T-helper 22 cell (primary cell): ENCODE measurements around the gene CLBA1.
"Not testable (repeated sequence)": the region's sequence is repeated elsewhere in the genome, so short reads cannot be mapped to it uniquely, and the experiment has no call there.

Experiments used
- DNase-seq: peaks from one replicate; pipeline ENCODE4 v3.0.0-alpha.2; 2020; ENCODE audit warnings: low read depth

The CLBA1 gene

DNA sequence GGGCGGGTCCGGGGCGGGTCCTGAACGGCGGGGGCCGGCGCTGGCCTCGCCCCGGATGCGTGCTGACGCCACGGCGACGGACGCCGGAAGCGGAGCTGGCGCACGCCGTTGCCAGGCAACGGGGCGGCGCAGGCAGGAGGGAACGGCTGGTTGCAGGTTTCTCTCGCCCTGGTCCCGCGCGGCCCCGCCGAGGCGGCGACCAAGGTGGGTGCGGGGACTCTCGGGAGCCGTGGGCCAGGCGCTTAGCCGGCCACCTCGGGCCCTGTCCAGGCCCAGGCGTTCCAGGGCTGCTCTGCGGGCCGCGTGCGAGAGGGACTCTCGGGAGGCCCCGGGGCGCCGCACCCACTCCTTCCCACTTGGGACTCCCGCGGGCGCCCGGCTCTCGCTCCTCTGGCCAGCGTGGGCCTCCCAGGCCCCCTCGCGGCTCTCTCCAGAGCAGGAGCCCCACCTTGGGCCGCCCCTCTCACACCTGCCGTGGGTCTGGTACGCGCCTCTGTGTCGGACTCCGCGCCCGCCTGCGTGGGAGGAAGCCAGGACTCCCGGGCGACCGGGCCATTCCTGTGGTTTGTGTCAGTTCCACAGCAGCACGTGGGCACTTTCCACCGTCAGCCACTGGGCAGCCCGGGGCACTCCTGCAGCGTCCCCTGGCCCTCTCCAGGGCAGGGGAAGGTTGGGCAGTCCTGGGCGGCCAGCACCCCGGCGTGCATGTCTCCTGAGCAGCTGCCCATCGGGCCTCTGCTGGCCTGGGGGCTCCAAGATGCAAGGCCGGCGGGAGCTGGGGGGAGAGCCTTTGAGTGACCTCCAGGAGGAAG is at the start of gene CLBA1:
Gene CLBA1, plus strand, starts transcription at position 114 of the 812 bp plus-strand sequence. Its CDS starts 644 bp downstream, at position 758.
- DNase-seq, result peak; percentile 80

DNA sequence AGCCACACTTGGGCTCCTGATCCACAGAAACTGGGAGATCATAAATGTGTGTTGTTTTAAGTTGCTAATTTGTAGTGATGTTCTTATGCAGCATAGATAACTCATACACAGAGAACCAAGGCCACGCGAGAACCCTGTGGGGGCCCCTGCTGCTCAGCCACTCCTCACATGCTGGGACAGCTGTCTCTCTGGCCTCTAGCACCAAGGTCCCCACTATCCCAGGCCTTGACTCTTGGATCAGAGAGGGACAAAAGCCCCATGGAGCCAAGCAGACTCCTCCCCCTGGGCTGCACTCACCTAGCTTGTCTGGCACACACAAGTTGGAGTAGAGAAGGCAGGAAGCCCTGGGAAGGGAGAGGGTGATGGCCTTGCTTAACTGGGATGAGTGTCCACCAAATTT is 49.6 kb upstream of the CLBA1 start:
- no peak for DNase-seq

DNA sequence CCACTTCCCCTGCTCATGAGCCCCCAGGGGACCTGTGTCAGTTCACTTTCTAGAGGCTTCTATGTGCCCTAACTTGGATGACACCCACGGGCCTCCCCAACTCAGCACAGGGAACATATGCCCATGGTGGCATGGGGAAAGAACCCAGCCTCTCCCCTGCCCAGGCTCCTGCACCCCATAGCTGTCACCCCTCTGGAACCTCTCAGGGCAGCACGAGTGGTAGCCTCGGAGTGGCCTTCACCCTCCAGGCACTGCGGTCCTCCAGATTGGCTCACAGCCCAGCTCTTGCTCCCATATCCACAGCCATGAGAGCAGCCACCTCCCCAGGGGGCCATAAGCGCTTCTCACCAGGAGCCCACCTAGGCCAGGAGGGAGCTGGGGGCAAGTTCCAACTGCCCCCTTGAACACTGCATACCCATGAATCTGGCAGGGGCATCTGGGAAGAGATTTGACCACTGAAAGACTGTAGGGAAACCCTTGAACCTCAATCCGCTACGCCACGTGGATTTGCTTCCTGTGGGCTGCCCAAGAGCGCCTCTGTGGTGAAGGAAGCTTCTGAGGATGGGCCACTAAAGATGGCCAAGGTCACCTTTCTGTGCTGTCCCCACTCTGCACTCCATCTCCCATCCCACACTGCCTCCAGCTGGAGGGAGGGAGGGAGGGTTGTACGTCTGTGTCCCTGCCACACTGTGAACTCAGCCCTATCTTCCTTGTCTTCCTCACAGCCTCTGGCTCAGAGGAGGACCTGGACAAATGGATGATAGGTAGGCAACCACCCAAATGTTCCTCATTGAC is 49.0 kb upstream of the CLBA1 start:
- no peak for DNase-seq

DNA sequence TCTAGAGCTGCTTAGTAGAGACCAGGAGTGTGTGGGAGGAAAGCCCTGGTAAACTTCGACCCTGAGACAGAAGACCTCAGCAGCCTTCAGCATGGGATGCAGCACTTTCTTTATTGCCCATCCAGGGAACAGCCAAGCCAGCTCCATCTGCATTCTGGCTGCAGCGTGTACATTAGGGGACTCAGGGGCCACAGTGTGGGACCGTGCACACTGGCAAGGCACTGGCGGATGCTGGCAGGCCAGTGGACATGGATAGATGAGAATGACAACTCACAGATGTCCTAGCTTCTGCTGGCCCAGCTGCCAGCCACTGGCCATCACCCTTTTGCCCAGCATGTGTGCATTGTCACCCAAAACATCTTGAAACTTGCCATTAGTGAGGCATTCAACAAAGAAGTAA is 48.4 kb upstream of the CLBA1 start:
- no peak for DNase-seq

DNA sequence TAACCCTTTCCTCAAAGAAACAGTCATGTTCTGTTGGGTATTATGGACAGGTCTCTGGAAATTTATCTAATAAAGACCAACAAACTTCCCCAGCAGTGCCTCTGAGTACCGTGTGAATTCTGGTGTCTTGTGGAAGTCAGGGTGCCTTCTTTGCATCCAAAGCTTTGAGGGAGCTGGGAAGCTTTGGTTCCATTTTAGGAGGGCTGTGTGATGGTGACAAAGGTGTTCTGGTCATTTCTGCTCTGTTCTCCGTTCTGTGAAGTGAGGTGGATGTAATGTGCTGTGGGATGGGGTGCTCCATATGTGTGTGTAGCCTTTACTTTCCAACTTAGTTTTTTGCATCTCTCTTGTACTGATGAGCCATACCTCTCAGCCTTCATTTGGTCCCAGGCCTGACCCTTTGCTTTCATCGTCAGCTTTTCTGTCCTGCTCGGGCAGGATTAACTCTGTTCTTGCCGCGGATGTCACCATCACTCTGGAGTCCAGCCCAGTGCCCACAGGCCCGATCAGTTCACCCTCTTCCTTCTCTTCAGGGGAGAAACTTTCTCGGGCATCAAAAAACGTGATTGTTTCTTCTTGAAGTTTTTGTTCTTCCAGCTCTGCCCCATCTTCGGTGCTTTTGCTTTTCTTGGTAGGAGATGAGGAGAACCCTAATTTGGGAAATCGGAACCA is 47.8 kb upstream of the CLBA1 start:
- DNase-seq, result no peak

DNA sequence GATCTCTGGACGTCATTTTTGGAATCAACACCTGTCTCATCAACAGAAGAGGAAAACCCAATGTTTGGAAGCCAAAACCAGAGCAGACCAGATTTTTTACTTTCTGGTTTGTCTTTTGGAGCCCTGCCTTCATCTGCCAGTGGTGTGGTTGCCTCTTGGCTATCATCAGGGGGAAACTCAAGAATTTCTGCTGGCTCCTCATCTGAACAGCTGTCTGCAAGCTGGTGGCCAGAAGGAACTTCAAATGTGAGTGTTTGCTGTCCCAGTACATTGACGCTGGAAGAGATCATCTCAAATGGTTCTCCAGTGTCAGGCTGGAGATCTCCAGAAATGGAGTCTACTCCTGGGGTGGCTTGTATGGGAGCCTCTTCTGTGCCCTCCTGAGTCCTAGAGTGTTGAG is 47.2 kb upstream of the CLBA1 start:
- DNase-seq, result no peak

DNA sequence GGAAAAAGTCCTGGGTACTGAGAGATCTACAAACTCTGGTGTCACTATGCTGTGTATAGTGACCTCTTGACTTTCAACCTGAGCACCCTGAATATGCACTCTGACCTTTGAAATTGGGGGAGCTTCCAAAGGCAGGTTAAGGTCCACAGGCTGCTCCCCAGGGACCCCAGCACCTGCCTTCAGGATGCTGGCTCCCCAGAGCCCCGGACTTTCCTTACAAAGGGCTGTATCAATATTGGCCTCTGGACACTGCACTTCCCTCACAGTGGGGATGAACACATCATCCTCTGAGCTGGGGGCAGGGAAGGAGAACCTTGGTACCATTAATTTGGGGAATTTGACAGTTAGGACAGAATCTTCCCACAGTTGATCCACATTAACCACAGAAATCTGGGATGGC is 46.6 kb upstream of the CLBA1 start:
- no peak for DNase-seq

DNA sequence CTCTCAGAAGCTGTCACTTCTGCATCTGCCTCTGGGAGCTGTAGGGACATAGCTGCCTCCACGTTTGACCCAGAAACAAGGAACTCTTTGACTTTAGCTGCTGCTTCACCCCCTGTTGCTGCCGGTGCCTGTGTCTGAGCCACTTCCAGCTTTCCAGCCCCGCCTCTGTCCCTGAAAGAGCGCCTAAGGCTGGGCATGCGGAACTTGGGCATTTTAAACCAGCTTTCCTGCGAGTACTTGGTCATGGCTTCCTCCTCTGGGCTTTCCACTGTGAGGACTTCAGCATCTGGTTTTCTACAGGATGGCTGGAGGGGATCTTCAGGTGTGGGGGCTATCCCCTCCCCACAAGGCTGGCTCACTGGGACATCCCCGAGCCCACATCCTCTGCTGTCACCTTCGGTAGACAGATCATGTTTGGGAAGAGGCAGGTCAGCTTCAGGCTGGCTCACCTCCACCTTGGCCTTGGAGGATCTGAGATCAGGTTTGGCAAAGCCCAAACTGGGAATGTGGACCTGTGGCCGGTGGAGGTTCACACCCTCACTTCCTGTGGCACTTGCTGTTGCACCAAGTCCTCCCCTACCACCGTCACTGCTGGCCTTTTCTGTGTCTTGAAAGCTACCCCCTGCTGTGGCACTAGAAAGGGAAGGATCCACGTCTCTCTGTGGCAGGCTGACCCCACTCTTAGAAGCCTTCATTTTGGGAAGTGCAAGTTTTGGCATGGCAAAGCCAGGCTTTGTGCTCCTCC is 45.8 kb upstream of the CLBA1 start:
- no peak for DNase-seq

DNA sequence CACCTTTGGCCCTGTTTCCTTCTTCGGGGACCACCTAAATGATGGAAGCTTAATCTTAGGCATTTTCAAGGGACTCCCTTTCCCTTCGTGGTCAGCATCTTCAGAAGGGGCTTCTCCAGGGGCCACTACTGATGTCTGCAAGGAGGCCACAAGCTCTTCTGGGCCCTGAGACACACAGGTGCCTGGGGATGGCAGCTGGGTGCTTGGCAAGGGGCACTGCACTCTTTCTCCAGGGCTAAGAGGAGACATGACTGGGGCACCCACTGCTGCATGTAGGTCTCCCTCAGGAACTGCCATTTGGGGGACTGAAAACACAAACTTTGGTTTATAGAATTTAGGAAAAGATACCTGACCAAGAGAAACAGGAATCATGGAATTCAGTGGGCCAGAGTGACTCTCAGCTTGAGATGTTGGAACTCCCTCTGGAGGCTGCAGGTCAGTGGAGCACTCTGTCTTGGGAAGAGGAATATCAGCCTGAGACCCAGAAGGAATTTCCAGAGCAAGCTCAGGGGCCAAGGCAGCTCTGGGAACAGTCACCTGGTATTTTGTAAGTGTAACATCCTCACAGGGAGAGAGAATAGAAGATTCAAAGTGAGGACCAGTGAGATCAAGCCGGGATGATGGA is 45.0 kb upstream of the CLBA1 start:
- no peak for DNase-seq

DNA sequence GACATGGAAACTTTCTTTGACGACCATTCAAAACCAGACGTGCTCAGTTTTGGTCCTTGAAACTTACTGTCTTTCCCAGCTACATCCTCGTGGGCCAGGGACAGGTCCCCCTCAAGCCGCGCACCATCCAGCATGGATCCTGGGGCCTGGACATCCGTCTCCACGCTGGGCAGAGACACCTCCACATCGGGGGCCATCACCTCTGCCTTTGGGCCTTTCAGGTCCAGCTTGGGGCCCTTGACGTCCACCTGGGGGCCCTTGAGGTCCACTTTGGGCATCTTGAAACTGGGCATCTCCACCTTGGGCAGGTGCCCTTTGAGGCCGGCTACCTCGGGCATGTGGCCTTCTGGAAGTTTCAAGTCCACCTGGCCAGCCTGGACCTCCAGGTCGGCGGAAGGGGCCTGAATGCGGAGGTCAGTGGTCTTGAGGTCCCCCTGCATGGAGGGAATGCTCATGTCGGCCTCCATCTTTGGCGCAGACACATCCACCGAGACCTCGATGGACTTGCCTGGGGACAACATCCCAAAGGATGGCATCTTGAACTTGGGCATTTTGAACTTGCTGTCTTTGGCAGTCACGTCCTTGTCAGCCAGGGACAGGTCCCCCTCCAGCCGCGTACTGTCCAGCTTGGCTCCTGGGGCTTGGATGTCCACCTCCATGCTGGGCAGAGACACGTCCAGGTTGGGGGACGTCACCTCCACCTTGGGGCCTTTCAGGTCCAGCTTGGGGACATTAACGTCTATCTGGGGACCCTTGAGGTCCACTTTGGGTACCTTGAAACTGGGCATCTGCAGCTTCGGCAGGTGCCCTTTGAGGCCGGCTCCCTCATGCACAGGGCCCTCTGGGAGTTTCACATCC is 43.9 kb upstream of the CLBA1 start:
- DNase-seq, result no peak

DNA sequence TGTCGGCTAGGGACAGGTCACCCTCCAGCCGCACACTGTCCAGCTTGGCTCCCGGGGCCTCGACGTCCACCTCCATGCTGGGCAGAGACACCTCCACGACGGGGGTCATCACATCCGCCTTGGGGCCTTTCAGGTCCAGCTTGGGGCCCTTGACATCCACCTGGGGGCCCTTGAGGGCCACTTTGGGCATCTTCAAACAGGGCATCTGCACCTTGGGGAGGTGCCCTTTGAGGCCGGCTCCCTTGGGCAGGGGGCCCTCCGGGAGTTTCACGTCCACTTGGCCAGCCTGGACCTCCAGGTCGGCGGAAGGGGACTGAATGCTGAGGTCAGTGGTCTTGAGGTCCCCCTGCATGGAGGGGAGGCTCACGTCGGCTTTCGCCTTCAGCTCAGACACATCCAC is 43.0 kb upstream of the CLBA1 start:
- DNase-seq, result no peak

DNA sequence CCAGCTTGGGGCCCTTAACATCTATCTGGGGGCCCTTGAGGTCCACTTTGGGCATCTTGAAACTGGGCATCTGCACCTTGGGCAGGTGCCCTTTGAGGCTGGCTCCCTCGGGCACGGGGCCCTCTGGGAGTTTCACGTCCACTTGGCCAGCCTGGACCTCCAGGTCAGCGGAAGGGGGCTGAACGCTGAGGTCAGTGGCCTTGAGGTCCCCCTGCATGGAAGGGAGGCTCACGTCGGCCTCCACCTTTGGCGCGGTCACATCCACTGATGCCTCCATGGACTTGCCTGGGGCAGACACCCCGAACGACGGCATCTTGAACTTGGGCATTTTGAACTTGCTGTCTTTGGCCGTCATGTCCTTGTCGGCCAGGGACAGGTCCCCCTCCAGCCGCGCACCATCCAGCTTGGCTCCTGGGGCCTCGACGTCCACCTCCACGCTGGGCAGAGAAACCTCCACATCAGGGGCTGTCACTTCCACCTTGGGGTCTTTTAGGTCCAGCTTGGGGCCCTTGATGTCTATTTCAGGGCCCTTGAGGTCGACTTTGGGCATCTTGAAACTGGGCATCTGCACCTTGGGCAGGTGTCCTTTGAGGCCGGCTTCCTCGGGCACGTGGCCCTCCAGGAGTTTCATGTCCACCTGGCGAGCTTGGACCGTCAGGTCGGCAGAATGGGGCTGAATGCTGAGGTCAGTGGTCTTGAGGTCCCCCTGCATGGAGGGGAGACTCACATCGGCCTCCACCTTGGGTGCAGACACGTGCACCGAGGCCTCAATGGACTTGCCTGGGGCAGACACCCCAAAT is 42.2 kb upstream of the CLBA1 start:
- not testable (repeated sequence) for DNase-seq

DNA sequence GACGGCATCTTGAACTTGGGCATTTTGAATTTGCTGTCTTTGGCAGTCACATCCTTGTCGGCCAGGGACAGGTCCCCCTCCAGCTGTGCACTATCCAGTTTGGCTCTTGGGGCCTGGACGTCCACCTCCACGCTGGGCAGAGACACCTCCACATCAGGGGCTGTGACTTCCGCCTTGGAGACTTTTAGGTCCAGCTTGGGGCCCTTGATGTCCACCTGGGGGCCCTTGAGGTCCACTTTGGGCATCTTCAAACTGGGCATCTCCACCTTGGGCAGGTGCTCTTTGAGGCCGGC is 41.6 kb upstream of the CLBA1 start:
- not testable (repeated sequence) for DNase-seq

DNA sequence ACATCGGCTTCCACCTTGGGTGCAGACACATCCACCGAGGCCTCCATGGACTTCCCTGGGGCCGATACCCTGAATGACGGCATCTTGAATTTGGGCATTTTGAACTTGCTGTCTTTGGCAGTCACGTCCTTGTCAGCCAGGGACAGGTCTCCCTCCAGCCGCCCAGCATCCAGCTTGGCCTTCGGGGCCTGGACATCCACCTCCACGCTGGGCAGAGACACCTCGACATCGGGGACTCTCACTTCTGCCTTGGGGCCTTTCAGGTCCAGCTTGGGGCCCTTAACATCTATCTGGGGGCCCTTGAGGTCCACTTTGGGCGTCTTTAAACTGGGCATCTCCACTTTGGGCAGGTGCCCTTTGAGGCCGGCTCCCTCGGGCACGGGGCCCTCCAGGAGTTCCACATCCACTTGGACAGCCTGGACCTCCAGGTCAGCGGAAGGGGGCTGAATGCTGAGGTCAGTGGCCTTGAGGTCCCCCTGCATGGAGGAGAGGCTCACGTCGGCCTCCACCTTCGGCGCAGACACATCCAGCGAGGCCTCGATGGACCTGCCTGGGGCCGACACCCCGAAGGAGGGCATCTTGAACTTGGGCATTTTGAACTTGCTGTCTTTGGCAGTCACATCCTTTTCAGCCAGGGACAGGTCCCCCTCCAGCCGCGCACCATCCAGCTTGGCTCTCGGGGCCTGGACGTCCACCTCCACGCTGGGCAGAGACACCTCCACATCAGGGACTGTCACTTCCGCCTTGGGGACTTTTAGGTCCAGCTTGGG is 41.0 kb upstream of the CLBA1 start:
- not testable (repeated sequence) for DNase-seq

DNA sequence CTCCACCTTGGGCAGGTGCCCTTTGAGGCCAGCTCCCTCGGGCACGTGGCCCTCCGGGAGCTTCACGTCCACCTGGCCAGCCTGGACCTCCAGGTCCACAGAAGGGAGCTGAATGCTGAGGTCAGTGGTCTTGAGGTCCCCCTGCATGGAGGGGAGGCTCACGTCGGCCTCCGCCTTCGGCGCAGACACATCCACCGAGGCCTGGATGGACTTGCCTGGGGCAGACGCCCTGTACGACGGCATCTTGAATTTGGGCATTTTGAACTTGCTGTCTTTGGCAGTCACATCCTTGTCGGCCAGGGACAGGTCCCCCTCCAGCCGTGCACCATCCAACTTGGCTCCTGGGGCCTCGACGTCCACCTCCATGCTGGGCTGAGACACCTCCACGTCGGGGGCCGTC is 40.3 kb upstream of the CLBA1 start:
- not testable (repeated sequence) for DNase-seq

DNA sequence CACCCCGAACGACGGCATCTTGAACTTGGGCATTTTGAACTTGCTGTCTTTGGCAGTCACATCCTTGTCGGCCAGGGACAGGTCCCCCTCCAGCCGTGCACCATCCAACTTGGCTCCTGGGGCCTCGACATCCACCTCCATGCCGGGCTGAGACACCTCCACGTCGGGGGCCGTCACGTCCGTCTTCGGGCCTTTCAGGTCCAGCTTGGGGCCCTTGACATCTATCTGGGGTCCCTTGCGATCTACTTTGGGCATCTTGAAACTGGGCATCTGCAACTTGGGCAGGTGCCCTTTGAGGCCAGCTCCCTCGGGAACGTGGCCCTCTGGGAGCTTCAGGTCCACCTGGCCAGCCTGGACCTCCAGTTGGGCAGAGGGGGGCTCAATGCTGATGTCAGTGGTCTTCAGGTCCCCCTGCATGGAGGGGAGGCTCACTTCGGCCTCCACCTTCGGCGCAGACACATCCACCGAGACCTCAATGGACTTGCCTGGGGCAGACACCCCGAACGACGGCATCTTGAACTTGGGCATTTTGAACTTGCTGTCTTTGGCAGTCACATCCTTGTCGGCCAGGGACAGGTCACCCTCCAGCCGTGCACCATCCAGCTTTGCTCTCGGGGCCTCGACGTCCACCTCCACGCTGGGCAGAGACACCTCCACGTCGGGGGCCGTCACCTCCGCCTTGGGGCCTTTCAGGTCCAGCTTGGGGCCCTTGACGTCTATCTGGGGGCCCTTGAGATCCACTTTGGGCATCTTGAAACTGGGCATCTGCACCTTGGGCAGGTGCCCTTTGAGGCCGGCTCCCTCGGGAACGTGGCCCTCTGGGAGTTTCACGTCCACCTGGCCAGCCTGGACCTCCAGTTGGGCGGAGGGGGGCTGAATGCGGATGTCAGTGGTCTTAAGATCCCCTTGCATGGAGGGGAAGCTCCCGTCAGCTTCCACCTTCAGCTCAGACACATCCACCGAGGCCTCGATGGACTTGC is 39.3 kb upstream of the CLBA1 start:
- not testable (repeated sequence) for DNase-seq

DNA sequence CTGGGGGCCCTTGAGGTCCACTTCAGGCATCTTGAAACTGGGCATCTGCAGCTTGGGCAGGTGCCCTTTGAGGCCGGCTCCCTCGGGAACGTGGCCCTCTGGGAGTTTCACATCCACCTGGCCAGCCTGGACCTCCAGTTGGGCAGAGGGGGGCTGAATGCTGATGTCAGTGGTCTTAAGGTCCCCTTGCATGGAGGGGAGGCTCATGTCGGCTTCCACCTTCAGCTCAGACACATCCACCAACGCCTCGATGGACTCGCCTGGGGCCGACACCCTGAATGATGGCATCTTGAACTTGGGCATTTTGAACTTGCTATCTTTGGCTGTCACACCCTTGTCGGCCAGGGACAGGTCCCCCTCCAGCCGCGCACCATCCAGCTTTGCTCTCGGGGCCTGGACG is 38.4 kb upstream of the CLBA1 start:
- DNase-seq, result not testable (repeated sequence)
